Small intestine (tissue), 7 donors: Measurements from ENCODE around the gene SIDT2. TPM values are rescaled to one million over a fixed set of nuclear protein-coding genes. Genes with fewer than 3 reads are reported as not detected.

Experiments used
- DNase-seq, 2 donors: peaks; one replicate each; pipeline versions ENCODE4 v3.0.0 to v3.0.0-alpha.2; 2013
- FAIRE-seq: peaks from 2 replicates; lab custom pipeline; 2012; peaks lifted over from hg19 to GRCh38; lab: Jason Lieb, UNC
- H3K27ac ChIP-seq, 3 donors: one replicate each; pipeline ENCODE4 v1.5.1; 2013; ENCODE audit warnings: low read length in 2 of 3, mild to moderate bottlenecking in 2 of 3, control low read depth in 1 of 3, inconsistent platforms in 1 of 3, low read depth in 1 of 3, moderate library complexity in 1 of 3
- H3K27me3 ChIP-seq, 3 donors: one replicate each; pipeline ENCODE4 v1.6.1; 2013; ENCODE audit warnings: low read length in 3 of 3, inconsistent platforms in 1 of 3; ENCODE audit not compliant: control insufficient read depth in 3 of 3, insufficient read depth in 3 of 3
- H3K36me3 ChIP-seq, 3 donors: one replicate each; pipeline ENCODE4 v1.6.1; 2013; ENCODE audit warnings: low read length in 3 of 3, inconsistent platforms in 1 of 3, low read depth in 1 of 3, mild to moderate bottlenecking in 1 of 3, moderate library complexity in 1 of 3; ENCODE audit not compliant: control insufficient read depth in 3 of 3, insufficient read depth in 2 of 3
- H3K4me1 ChIP-seq, 3 donors: one replicate each; pipeline ENCODE4 v1.6.1; 2013; ENCODE audit warnings: low read length in 2 of 3, inconsistent platforms in 1 of 3, low read depth in 1 of 3, mild to moderate bottlenecking in 1 of 3, moderate library complexity in 1 of 3; ENCODE audit not compliant: control insufficient read depth in 3 of 3, insufficient read depth in 2 of 3
- H3K4me3 ChIP-seq, 3 donors: one replicate each; pipeline ENCODE4 v1.5.1; 2013; ENCODE audit warnings: low read length in 3 of 3, control low read depth in 1 of 3, inconsistent platforms in 1 of 3, low read depth in 1 of 3, mild to moderate bottlenecking in 1 of 3, moderate library complexity in 1 of 3
- H3K9me3 ChIP-seq, 2 donors: one replicate each; pipeline ENCODE4 v1.6.1; 2013; ENCODE audit warnings: low read depth in 1 of 2, low read length in 1 of 2; ENCODE audit not compliant: control insufficient read depth in 2 of 2, insufficient read depth in 1 of 2
- WGBS, 3 donors: extraction: QIAGEN DNeasy Blood & Tissue Kit; methylation state at CpG; one replicate each; pipeline ENCODE4 v1.1.7; 2013; 5-methylcytosine and 5-hydroxymethylcytosine counted together
- polyA plus RNA-seq, 4 donors: library from polyadenylated mRNA; stranded (reverse) in 3 of 4; unstranded in 1 of 4; fragments of 200-250 nt in 3 of 4; fragments of 120-200 nt in 1 of 4; gene quantifications; one replicate each; pipeline versions ENCODE4 v1.2.1 to v1.2.3, GENCODE V29; 2013
- donor health status: healthy with polysubstance abuse.
- donor health status: control.
- donor health status: control.
- donor health status: Bipolar disorder and iron deficiency.
- donor health status: healthy.

The SIDT2 gene
- polyA plus RNA-seq, 4 donors = 27.6 to 96.6 (median 55.8) TPM

- no peaks in the 10 kb centered on the region for H3K27me3 ChIP-seq
- H3K36me3 ChIP-seq = peaks cover 10 to 89% (median 15%) of the 10 kb centered on the region in 3 donors
- no peaks in the 10 kb centered on the region for H3K9me3 ChIP-seq
- peaks cover 0 to 25% (median 3%) of the 10 kb centered on the region in 3 donors for H3K4me1 ChIP-seq
- peak; percentile 59 to 86 for DNase-seq
- no peak for FAIRE-seq
- 15 to 67% (median 46%) methylated on average over 4 of the region's 4 CpGs for WGBS, 3 donors
- peak overlapping the region in 1 of 3 donors; percentile 15 for H3K27ac ChIP-seq
- H3K4me3 ChIP-seq = no peak overlapping the region
Observed at GRCh38 chr11:117195258-117195657, 16.7 kb downstream of the SIDT2 start.

DNA sequence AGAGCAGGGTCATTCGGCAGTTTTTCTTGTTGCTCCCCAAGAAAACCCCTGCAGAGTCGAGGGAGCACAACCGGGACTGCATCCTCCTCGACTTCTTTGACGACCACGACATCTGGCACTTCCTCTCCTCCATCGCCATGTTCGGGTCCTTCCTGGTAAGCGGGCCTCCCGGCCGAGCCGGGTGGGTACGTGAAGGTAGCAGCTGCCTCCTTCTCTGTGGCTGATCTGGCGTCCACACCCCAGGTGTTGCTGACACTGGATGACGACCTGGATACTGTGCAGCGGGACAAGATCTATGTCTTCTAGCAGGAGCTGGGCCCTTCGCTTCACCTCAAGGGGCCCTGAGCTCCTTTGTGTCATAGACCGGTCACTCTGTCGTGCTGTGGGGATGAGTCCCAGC lies 17.2 kb downstream of the SIDT2 start:
- peaks cover 9 to 85% (median 15%) of the 10 kb centered on the region in 3 donors for H3K36me3 ChIP-seq
- no peak overlapping the region for H3K27ac ChIP-seq
- H3K4me3 ChIP-seq = no peak overlapping the region
- peaks cover 0 to 25% (median 3%) of the 10 kb centered on the region in 3 donors for H3K4me1 ChIP-seq
- WGBS, 3 donors = 91 to 96% (median 93%) methylated on average over 19 of the region's 19 CpGs
- FAIRE-seq = no peak
- H3K27me3 ChIP-seq = no peaks in the 10 kb centered on the region
- H3K9me3 ChIP-seq = no peaks in the 10 kb centered on the region
- no peak for DNase-seq

DNA sequence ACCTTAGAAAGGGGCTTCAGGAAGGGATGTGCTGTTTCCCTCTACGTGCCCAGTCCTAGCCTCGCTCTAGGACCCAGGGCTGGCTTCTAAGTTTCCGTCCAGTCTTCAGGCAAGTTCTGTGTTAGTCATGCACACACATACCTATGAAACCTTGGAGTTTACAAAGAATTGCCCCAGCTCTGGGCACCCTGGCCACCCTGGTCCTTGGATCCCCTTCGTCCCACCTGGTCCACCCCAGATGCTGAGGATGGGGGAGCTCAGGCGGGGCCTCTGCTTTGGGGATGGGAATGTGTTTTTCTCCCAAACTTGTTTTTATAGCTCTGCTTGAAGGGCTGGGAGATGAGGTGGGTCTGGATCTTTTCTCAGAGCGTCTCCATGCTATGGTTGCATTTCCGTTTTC lies 18.5 kb downstream of the SIDT2 start:
- Histone ChIP-seq H3K36me3 (peaks cover 9 to 85% (median 13%) of the 10 kb centered on the region in 3 donors), H3K27ac (no peak overlapping the region), H3K4me3 (no peak overlapping the region), H3K27me3 (no peaks in the 10 kb centered on the region), H3K9me3 (no peaks in the 10 kb centered on the region), H3K4me1 (peaks cover 0 to 25% (median 3%) of the 10 kb centered on the region in 3 donors)
- FAIRE-seq (no peak), DNase-seq (no peak)
- WGBS, 3 donors = 90 to 95% (median 92%) methylated on average over 7 of the region's 7 CpGs

DNA sequence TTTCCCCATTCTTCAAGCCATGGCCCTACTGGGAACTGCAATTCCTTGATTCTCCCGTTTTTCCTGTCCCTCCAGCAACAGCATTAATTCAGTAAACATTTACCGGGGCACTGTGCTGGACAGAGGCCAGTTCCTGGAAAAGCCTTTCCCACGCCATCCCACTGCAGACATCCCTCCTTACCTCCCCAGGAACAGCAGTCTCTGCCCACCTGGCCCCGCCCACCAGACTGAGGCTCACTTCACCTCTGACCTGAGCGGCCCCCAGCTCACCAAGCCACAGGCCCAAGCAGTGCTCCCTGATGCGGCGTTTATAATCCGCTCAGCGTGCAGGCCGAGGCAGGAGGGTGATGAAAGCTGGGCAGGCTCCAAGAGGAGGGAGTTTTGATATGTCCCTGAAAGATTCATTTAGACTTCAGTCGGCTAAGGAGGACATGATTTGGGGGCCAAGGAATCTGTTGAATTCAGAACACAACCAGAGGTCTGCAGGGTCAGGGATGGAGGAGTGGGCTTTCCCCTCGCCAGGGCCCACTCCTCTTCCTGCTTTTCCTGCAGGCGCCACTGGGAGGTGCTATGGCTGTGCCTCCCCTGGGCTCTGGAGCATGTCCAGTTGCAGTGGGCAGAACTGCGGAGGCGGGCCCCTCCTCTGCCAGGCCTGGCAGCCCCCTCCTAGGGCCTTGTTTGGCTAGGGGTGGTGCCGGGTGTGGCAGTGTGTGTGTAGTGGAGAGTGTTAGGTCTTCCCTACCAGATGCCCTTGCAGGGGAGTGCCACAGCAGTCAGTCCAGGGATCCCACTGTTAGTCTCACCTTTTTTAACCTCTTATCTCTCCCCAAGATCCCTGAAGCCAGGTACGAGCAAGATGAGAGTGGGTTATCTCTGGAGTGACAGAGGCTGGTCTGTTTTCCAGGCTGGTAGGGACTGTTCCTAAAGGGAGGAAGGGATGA lies 19.2 kb downstream of the SIDT2 start:
- Histone ChIP-seq H3K4me3 (no peak overlapping the region), H3K27ac (peak overlapping the region in 2 of 3 donors; percentile 60 to 73)
- FAIRE-seq = no peak

DNA sequence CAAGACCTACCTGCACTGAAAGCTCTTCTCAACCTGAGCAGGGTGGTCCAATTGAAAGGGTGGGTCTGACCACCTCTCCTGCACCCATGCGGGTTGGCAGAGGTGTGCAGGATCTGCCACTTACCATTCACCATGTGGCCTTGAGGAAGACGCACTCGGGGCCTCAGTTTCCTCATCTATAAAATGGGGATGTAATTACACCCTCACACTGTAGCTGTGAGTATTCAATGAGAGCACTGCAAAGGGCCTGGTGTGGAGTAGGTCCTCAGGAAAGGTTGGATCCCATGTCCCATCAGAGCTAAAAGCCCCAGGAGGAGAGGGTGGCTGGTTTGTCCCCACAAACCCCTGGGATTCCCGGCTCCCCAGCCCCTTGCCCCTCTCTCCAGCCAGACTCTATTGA lies 20.1 kb downstream of the SIDT2 start:
- no peak for FAIRE-seq
- Histone ChIP-seq H3K4me3 (peak overlapping the region in 1 of 3 donors; percentile 13), H3K27ac (peak overlapping the region in 2 of 3 donors; percentile 60 to 73)

More for the DNA sequence above, 19.2 kb downstream of the SIDT2 start:
- H3K9me3 ChIP-seq = no peaks in the 10 kb centered on the region
- no peaks in the 10 kb centered on the region for H3K27me3 ChIP-seq
- H3K36me3 ChIP-seq = peaks cover 5 to 85% (median 12%) of the 10 kb centered on the region in 3 donors
- peaks cover 0 to 25% (median 3%) of the 10 kb centered on the region in 3 donors for H3K4me1 ChIP-seq
- DNase-seq = peak in 1 of 2 donors; percentile 22
- 43 to 66% (median 58%) methylated on average over 17 of the region's 17 CpGs for WGBS, 3 donors

DNA sequence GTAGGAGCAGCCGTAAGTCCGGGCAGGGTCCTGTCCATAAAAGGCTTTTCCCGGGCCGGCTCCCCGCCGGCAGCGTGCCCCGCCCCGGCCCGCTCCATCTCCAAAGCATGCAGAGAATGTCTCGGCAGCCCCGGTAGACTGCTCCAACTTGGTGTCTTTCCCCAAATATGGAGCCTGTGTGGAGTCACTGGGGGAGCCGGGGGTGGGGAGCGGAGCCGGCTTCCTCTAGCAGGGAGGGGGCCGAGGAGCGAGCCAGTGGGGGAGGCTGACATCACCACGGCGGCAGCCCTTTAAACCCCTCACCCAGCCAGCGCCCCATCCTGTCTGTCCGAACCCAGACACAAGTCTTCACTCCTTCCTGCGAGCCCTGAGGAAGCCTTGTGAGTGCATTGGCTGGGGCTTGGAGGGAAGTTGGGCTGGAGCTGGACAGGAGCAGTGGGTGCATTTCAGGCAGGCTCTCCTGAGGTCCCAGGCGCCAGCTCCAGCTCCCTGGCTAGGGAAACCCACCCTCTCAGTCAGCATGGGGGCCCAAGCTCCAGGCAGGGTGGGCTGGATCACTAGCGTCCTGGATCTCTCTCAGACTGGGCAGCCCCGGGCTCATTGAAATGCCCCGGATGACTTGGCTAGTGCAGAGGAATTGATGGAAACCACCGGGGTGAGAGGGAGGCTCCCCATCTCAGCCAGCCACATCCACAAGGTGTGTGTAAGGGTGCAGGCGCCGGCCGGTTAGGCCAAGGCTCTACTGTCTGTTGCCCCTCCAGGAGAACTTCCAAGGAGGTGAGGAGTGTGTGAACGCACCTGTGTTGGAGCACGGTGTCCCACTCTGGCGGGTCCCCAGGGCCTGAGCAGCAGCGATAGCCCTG lies 20.7 kb downstream of the SIDT2 start, which contains the start of gene TAGLN:
Gene TAGLN, plus strand, starts transcription at position 318 of the 863 bp plus-strand sequence. CDS start 3,644 bp downstream, outside the sequence.
- Histone ChIP-seq H3K27ac (peak within 1 kb of the TSS in 2 of 3 donors; percentile 60 to 86), H3K27me3 (no peaks in the 10 kb centered on the region), H3K9me3 (no peaks in the 10 kb centered on the region), H3K4me3 (peak within 1 kb of the TSS in 2 of 3 donors; percentile 27 to 47), H3K36me3 (peaks cover 5 to 85% (median 9%) of the 10 kb centered on the region in 3 donors), H3K4me1 (peaks cover 0 to 25% (median under 1%) of the 10 kb centered on the region in 3 donors)
- 31 to 53% (median 47%) methylated on average over 34 of the region's 34 CpGs for WGBS, 3 donors
- DNase-seq (peak in 1 of 2 donors; percentile 56), FAIRE-seq (no peak)

More for the DNA sequence above, 20.1 kb downstream of the SIDT2 start:
- WGBS, 3 donors = 74 to 79% (median 75%) methylated on average over 4 of the region's 4 CpGs
- H3K9me3 ChIP-seq = no peaks in the 10 kb centered on the region
- H3K36me3 ChIP-seq = peaks cover 5 to 85% (median 9%) of the 10 kb centered on the region in 3 donors
- DNase-seq = no peak
- no peaks in the 10 kb centered on the region for H3K27me3 ChIP-seq
- H3K4me1 ChIP-seq = peaks cover 0 to 25% (median 3%) of the 10 kb centered on the region in 3 donors

GRCh38 chr11:117199916-117200812 lies 21.6 kb downstream of the SIDT2 start:
- Histone ChIP-seq H3K27me3 (no peaks in the 10 kb centered on the region), H3K27ac (peak overlapping the region in 2 of 3 donors; percentile 58 to 86), H3K4me1 (peaks cover 0 to 23% (median 0%) of the 10 kb centered on the region in 3 donors), H3K9me3 (no peaks in the 10 kb centered on the region), H3K4me3 (peak overlapping the region in 1 of 3 donors; percentile 47), H3K36me3 (peaks cover 7 to 86% (median 9%) of the 10 kb centered on the region in 3 donors)
- no peak for FAIRE-seq
- WGBS, 3 donors = 61 to 68% (median 61%) methylated on average over 13 of the region's 13 CpGs
- no peak for DNase-seq
